ENCODE data around the gene STBD1. TPM values are rescaled to one million over a fixed set of nuclear protein-coding genes. Genes with fewer than 3 reads are reported as not detected.
A peak's percentile ranks its signal among the peaks of the same experiment; 100 is the strongest.

The STBD1 gene
- total and polyA plus RNA-seq, 4 donors = 10.3 to 42.5 (median 30.3) TPM

GRCh38 chr4:76279462-76279861, 27.1 kb upstream of the STBD1 start:
- H3K4me1 ChIP-seq (ENCODE audit: control insufficient read depth in 4 of 4, insufficient read depth in 4 of 4, low read length in 3 of 4) = peaks cover 8 to 61% (median 45%) of the 10 kb centered on the region in 4 donors
- no peak overlapping the region for H3K4me3 ChIP-seq (ENCODE audit: low read depth in 1 of 3, low read length in 3 of 3)
- no peak overlapping the region for H3K9ac ChIP-seq (ENCODE audit: low read depth in 1 of 2, low read length in 2 of 2)
- H3K27me3 ChIP-seq (ENCODE audit: control insufficient read depth in 4 of 4, insufficient read depth in 4 of 4, low read length in 3 of 4) = no peaks in the 10 kb centered on the region
- DNase-seq (ENCODE audit: low spot score) = no peak
- no peaks in the 10 kb centered on the region for H3K9me3 ChIP-seq (ENCODE audit: control insufficient read depth in 4 of 4, low read length in 3 of 4)
- WGBS = 86% methylated on average over 4 of the region's 4 CpGs
- H3K27ac ChIP-seq (ENCODE audit: low read depth in 1 of 2, low read length in 2 of 2) = peak overlapping the region in 1 of 2 donors; percentile 27
- H3K36me3 ChIP-seq (ENCODE audit: control insufficient read depth in 4 of 4, insufficient read depth in 3 of 4, low read depth in 1 of 4, low read length in 3 of 4) = no peaks in the 10 kb centered on the region
- TF ChIP-seq EGR1 (IDR thresholded peaks at IDR 0.05; ENCODE audit: low read depth in 2 of 2) (no peak), CTCF (IDR thresholded peaks at IDR 0.05; ENCODE audit: low read depth, low read length, missing input control) (no peak), FOXA2 (IDR thresholded peaks at IDR 0.05) (no peak), JUND (IDR thresholded peaks at IDR 0.05) (no peak), MAX (IDR thresholded peaks at IDR 0.05) (no peak), RXRA (IDR thresholded peaks at IDR 0.05) (no peak), NR2F2 (IDR thresholded peaks at IDR 0.05) (no peak), REST (IDR thresholded peaks at IDR 0.05) (no peak), ZBTB33 (IDR thresholded peaks at IDR 0.05) (no peak)

- DNase-seq (ENCODE audit: low spot score) = no peak
- Histone ChIP-seq H3K9me3 (ENCODE audit: control insufficient read depth in 4 of 4, low read length in 3 of 4) (no peaks in the 10 kb centered on the region), H3K4me3 (ENCODE audit: low read depth in 1 of 3, low read length in 3 of 3) (no peak overlapping the region), H3K9ac (ENCODE audit: low read depth in 1 of 2, low read length in 2 of 2) (no peak overlapping the region), H3K36me3 (ENCODE audit: control insufficient read depth in 4 of 4, insufficient read depth in 3 of 4, low read depth in 1 of 4, low read length in 3 of 4) (no peaks in the 10 kb centered on the region), H3K27me3 (ENCODE audit: control insufficient read depth in 4 of 4, insufficient read depth in 4 of 4, low read length in 3 of 4) (no peaks in the 10 kb centered on the region), H3K27ac (ENCODE audit: low read depth in 1 of 2, low read length in 2 of 2) (peak overlapping the region; percentile 25 to 69), H3K4me1 (ENCODE audit: control insufficient read depth in 4 of 4, insufficient read depth in 4 of 4, low read length in 3 of 4) (peaks cover 8 to 48% (median 39%) of the 10 kb centered on the region in 4 donors)
- WGBS = 53% methylated on average over 6 of the region's 6 CpGs
- TF ChIP-seq TAF1 (conservative IDR thresholded peaks at IDR 0.05) (no peak), NR2F2 (IDR thresholded peaks at IDR 0.05) (no peak), RXRA (IDR thresholded peaks at IDR 0.05) (peak; percentile 37 to 61), GABPA (IDR thresholded peaks at IDR 0.05 in 1 of 2, conservative IDR thresholded peaks at IDR 0.05 in 1 of 2) (no peak), HNF4A (conservative IDR thresholded peaks at IDR 0.05) (peak; percentile 2 to 47), FOXA2 (IDR thresholded peaks at IDR 0.05) (no peak), MAX (IDR thresholded peaks at IDR 0.05) (no peak)
Observed at GRCh38 chr4:76280488-76281441, 25.8 kb upstream of the STBD1 start.

Measured in liver (tissue), 9 donors.